Gastroesophageal sphincter (tissue), 4 donors: ENCODE measurements around the gene TMEM131L. TPM values are rescaled to one million over a fixed set of nuclear protein-coding genes. Genes with fewer than 3 reads are reported as not detected.

Experiments
- ATAC-seq: fragments of 150-250 bp; one replicate; pipeline ENCODE4 v1.9.1; 2016; ENCODE audit warnings: mild to moderate bottlenecking, moderate library complexity
- H3K27ac ChIP-seq, 4 donors: fragments of 200-600 bp; sonication (generic) in 3 of 4; 1 replicate in 3 of 4; 2 replicates in 1 of 4; pipeline ENCODE4 v1.5.1; 2016 to 2019
- H3K27me3 ChIP-seq: fragments of 200-600 bp; sonication (generic); one replicate; pipeline ENCODE4 v1.5.1; 2019
- H3K36me3 ChIP-seq, 2 donors: fragments of 200-600 bp; sonication (generic); one replicate each; pipeline ENCODE4 v1.5.1; 2019; ENCODE audit warnings: control low read depth in 1 of 2
- H3K4me1 ChIP-seq, 3 donors: fragments of 200-600 bp; sonication (generic); 1 replicate in 2 of 3; 2 replicates in 1 of 3; pipeline ENCODE4 v1.5.1; 2016 to 2019; ENCODE audit warnings: control low read depth in 2 of 3
- H3K4me3 ChIP-seq, 2 donors: fragments of 200-600 bp; sonication (generic); one replicate each; pipeline ENCODE4 v1.5.1; 2019; ENCODE audit warnings: mild to moderate bottlenecking in 1 of 2, moderate library complexity in 1 of 2
- H3K9me3 ChIP-seq, 3 donors: fragments of 200-600 bp; sonication (generic); one replicate each; pipeline ENCODE4 v1.5.1; 2017 to 2019; ENCODE audit warnings: control low read depth in 2 of 3
- CTCF ChIP-seq, 4 experiments: fragments of 200-600 bp in 2 of 4; fragments of 450-650 bp in 2 of 4; sonication (generic) in 1 of 4; IDR thresholded peaks; one replicate each; pipeline ENCODE4 v1.5.1; 2017 to 2019; ENCODE audit warnings: antibody characterized with exemption in 4 of 4, mild to moderate bottlenecking in 2 of 4, moderate library complexity in 2 of 4
- EP300 ChIP-seq: sonication (generic); formaldehyde crosslinking; IDR thresholded peaks from one replicate; pipeline ENCODE4 v1.6.1; 2017; ENCODE audit warnings: antibody characterized with exemption, mild to moderate bottlenecking
- POLR2A ChIP-seq, 2 donors: fragments of 450-650 bp; IDR thresholded peaks; one replicate each; pipeline ENCODE4 v1.6.1; 2017; ENCODE audit warnings: antibody characterized with exemption in 2 of 2, mild to moderate bottlenecking in 2 of 2, moderate library complexity in 1 of 2
- POLR2AphosphoS5 ChIP-seq: sonication (generic); formaldehyde crosslinking; IDR thresholded peaks from one replicate; pipeline ENCODE4 v1.6.1; 2017; ENCODE audit warnings: antibody characterized with exemption
- WGBS, 2 donors: methylation state at CpG; one replicate each; pipeline ENCODE4 v1.1.5; 2018; ENCODE audit warnings: low coverage in 1 of 2; 5-methylcytosine and 5-hydroxymethylcytosine counted together
- total RNA-seq, 4 donors: library from RNA; depleted of rRNA; stranded (reverse); fragments of >200 nt; gene quantifications; one replicate each; pipeline ENCODE4 v1.1.0, GENCODE V29; 2016

The TMEM131L gene
- total RNA-seq, 4 donors from 2014 or later: 14.2 to 24.0 (median 18.4) TPM

DNA sequence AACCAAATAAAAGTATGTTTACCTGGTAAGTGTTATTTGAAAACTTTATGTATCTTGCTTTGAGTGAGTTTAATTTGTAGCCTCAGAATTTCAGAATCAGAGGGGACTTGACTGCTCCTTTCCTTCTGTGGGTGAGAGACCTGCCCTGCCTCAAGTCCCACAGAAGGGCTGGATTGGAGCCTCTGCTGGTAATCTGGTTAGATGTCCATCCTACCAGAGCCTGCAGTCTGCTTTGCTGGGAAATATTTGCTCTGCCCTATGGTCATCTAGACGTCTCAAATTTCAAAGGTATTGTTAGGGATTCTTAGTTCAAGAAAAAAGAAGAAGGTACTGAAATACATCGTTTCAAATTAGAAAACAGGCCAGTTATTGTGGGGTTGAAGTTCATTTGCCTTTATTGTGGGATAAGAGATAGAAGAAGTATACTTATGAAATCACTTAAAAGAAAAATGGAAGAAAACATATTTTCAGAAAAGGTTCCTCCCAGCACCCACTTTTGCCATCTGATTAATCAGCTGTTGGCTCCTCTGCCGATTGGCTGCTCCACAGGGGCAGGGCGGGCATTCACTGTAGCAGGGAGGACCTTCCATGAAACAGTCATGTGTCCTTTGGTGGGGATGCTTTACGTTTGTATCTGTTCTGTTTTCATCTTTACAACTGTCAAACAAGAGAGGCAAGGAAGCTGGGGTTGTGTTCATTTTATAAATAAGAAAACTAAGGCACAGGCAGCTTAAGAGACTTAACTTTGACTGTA lies 144.6 kb downstream of the TMEM131L start:
- TF ChIP-seq POLR2A (IDR thresholded peaks at IDR 0.05): no peak
- TF ChIP-seq EP300: no peak
- no peak for TF ChIP-seq CTCF (IDR thresholded peaks at IDR 0.05)
- no peak for TF ChIP-seq POLR2AphosphoS5
- Histone ChIP-seq H3K4me1 (no peaks in the 10 kb centered on the region), H3K36me3 (peaks cover 0 to 65% of the 10 kb centered on the region in 2 donors), H3K9me3 (no peaks in the 10 kb centered on the region), H3K27ac (no peak overlapping the region), H3K27me3 (no peaks in the 10 kb centered on the region), H3K4me3 (no peak overlapping the region)
- no peak for ATAC-seq
- 78 to 84% methylated on average over 4 to 5 of the region's 5 CpGs for WGBS, 2 donors

DNA sequence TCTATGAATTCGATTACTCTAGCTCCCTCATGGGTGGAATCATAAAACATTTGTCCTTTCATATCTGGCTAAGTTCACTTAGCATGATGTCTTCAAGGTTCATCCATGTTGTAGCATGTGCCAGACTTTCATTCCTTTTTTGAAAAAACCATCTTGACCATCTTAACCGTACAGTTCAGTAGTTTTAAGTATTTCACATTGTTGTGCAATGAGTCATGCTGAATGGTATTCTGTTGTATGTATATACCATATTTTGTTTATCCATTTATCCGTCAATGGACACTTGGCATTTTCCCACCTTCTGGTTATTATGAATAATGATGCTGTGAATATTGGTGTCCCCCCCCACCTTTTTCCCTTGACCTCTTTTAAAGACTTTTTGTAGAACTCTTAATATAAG lies 145.5 kb downstream of the TMEM131L start:
- ATAC-seq: no peak
- H3K36me3 ChIP-seq: peaks cover 0 to 59% of the 10 kb centered on the region in 2 donors
- no peak overlapping the region for H3K4me3 ChIP-seq
- WGBS, 2 donors: 88 to 100% methylated on average over 2 to 3 of the region's 3 CpGs
- TF ChIP-seq POLR2A (IDR thresholded peaks at IDR 0.05) (no peak), EP300 (no peak), POLR2AphosphoS5 (no peak), CTCF (IDR thresholded peaks at IDR 0.05) (no peak)
- H3K9me3 ChIP-seq: no peaks in the 10 kb centered on the region
- H3K27ac ChIP-seq: no peak overlapping the region
- H3K27me3 ChIP-seq: no peaks in the 10 kb centered on the region
- no peaks in the 10 kb centered on the region for H3K4me1 ChIP-seq

- WGBS, 2 donors: 85 to 87% methylated on average over 2 of the region's 2 CpGs
- no peak for ATAC-seq
- Histone ChIP-seq H3K36me3 (peaks cover 0 to 57% of the 10 kb centered on the region in 2 donors), H3K4me1 (no peaks in the 10 kb centered on the region), H3K27ac (no peak overlapping the region), H3K9me3 (no peaks in the 10 kb centered on the region), H3K27me3 (no peaks in the 10 kb centered on the region), H3K4me3 (no peak overlapping the region)
- TF ChIP-seq CTCF (IDR thresholded peaks at IDR 0.05) (no peak), POLR2A (IDR thresholded peaks at IDR 0.05) (no peak), EP300 (no peak), POLR2AphosphoS5 (no peak)
Measured at GRCh38 chr4:153612878-153613277, 146.7 kb downstream of the TMEM131L start.

DNA sequence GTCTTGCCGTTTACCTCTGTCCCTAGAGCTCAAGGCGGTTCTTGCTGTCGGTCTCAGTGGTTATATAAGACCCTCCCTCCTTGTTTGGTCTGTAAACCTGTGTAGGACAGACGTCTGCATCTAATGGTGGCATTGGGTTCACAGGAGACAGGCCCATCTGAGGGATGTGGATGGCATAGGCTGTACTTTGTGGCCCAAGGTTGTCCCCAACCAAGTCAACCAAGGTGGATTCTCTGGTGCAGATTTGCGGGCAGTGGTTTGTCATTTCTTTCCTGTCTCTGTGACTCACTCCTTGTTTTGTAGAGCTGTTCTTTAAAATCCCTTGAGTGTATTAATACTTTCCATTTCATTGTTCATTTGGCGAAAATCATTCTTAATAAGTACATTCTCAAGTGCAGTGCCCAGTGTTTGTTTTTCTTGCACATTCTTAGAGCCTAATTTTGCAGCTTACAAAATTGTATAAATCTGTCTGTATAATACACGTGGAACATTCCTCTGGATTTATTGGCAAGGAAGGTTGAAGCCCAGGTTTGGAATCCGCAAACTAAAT lies 149.9 kb downstream of the TMEM131L start:
- Histone ChIP-seq H3K27ac (no peak overlapping the region), H3K9me3 (no peaks in the 10 kb centered on the region), H3K4me3 (no peak overlapping the region), H3K36me3 (peaks cover 0 to 80% of the 10 kb centered on the region in 2 donors), H3K4me1 (no peaks in the 10 kb centered on the region), H3K27me3 (no peaks in the 10 kb centered on the region)
- no peak for TF ChIP-seq EP300
- no peak for TF ChIP-seq CTCF (IDR thresholded peaks at IDR 0.05)
- no peak for TF ChIP-seq POLR2AphosphoS5
- TF ChIP-seq POLR2A (IDR thresholded peaks at IDR 0.05): no peak
- no peak for ATAC-seq
- 66 to 72% methylated on average over 4 to 5 of the region's 8 CpGs for WGBS, 2 donors

- no peak overlapping the region for H3K27ac ChIP-seq
- H3K9me3 ChIP-seq: no peaks in the 10 kb centered on the region
- no peak overlapping the region for H3K4me3 ChIP-seq
- ATAC-seq: no peak
- no peaks in the 10 kb centered on the region for H3K27me3 ChIP-seq
- no peak for TF ChIP-seq EP300
- TF ChIP-seq CTCF (IDR thresholded peaks at IDR 0.05): no peak
- TF ChIP-seq POLR2AphosphoS5: no peak
- TF ChIP-seq POLR2A (IDR thresholded peaks at IDR 0.05): no peak
- no peaks in the 10 kb centered on the region for H3K4me1 ChIP-seq
- WGBS, 2 donors: 68 to 82% methylated on average over 6 of the region's 6 CpGs
- peaks cover 0 to 89% of the 10 kb centered on the region in 2 donors for H3K36me3 ChIP-seq
Measured at GRCh38 chr4:153618833-153619232, 152.7 kb downstream of the TMEM131L start.
